ENCODE results near the gene DBR1. TPM values are rescaled to one million over a fixed set of nuclear protein-coding genes. Genes with fewer than 3 reads are reported as not detected.

DBR1 gene
- total and polyA plus RNA-seq, 9 of the 15 experiments (the other 6 are each of a cell fraction or from before 2014, with no cell fraction given): 2.7 to 14.1 (median 10.9) TPM

DNA sequence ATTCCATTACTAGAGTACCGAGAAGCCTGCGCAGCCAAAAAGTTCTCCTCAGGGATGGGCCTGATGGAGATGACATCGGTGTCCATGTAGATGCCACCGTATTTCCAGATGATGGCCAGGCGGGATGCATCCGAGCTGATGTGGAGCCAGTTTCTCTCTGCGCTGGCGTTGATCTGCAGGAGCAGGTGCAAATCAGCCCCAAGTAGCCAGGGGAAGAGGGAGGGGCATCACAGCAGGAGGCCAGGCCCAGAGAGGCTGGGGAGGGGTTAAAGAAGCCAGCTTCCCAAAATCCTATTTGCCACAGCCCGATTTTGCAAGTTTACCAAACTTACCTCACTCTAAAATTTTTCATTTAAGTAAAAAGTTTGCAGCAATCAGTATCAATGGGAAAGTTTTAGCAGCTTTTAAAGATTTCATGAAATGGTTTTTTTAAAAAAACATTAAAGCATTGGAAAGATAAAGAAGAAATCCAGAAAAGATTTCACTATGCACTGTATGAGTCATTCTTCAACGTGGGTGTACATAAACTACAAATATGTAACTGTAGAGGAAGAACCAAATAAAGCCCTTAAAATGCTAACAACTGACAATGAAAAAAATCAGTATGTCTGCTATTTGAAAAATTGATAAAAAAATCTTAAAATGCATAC is 49.9 kb downstream of the DBR1 start:
- no TSS peak for BruUV-seq (replicated peaks)
- H3K36me3 ChIP-seq (ENCODE audit: control insufficient read depth, insufficient read depth, low read length): no peaks in the 10 kb centered on the region
- intact Hi-C loops (cut with micrococcal nuclease) (no loop called here), in situ Hi-C loops (cut with MboI) (no loop called here)
- POLR2A ChIA-PET: interaction anchor here (0.6 kb wide), 1 partner anchor 840 kb away, joined by 3 read pairs; no protein-coding TSS in a partner anchor
- H3K4me2 ChIP-seq (ENCODE audit: insufficient read depth, low read length): no peak overlapping the region
- no peaks in the 10 kb centered on the region for H3K9me3 ChIP-seq (replicated peaks; ENCODE audit: control insufficient read depth, insufficient read depth, low read depth, low read length)
- DNase-seq (ENCODE audit: extremely low read depth in 1 of 4, low spot score in 3 of 4): no peak
- H3K9me1 ChIP-seq (ENCODE audit: control insufficient read depth, insufficient read depth, low read length): no peaks in the 10 kb centered on the region
- 3% methylated on average over 8 of the region's 10 CpGs for WGBS (ENCODE audit: insufficient coverage, low coverage, missing lambda C conversion rate)
- H3K79me2 ChIP-seq (ENCODE audit: control insufficient read depth, insufficient read depth, low read length): no peaks in the 10 kb centered on the region
- no peak overlapping the region for H3K4me3 ChIP-seq
- no peaks in the 10 kb centered on the region for H4K20me1 ChIP-seq (replicated peaks; ENCODE audit: control insufficient read depth, insufficient read depth, low read length)
- no peak for FAIRE-seq
- CTCF ChIA-PET (ENCODE audit: low intra/inter-chr PET ratio): interaction anchor here (0.6 kb wide), 1 partner anchor 1275 kb away, joined by 3 read pairs; no protein-coding TSS in a partner anchor
- H3K27ac ChIP-seq (ENCODE audit: extremely low read depth, low read depth, low read length): no peak overlapping the region
- no peak overlapping the region for H2AFZ ChIP-seq (ENCODE audit: low read depth, low read length)
- no peaks in the 10 kb centered on the region for H3K27me3 ChIP-seq (ENCODE audit: control insufficient read depth in 2 of 2, insufficient read depth in 2 of 2, low read length in 2 of 2)
- H3K9ac ChIP-seq (ENCODE audit: insufficient read depth in 1 of 2, low read depth in 2 of 2, low read length in 2 of 2): no peak overlapping the region
- H3K4me1 ChIP-seq (replicated peaks in 1 of 2; ENCODE audit: control insufficient read depth in 2 of 2, insufficient read depth in 2 of 2, low read length in 2 of 2): no peaks in the 10 kb centered on the region; a peak in 1 of 5 replicates
- no peak for ATAC-seq
- TF ChIP-seq, protein P1, sequence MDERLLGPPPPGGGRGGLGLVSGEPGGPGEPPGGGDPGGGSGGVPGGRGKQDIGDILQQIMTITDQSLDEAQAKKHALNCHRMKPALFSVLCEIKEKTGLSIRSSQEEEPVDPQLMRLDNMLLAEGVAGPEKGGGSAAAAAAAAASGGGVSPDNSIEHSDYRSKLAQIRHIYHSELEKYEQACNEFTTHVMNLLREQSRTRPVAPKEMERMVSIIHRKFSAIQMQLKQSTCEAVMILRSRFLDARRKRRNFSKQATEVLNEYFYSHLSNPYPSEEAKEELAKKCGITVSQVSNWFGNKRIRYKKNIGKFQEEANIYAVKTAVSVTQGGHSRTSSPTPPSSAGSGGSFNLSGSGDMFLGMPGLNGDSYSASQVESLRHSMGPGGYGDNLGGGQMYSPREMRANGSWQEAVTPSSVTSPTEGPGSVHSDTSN (CRISPR knock-in tag; IDR thresholded peaks at IDR 0.05; ENCODE audit: low read depth): no peak
- TF ChIP-seq, protein P1 (tag; conservative IDR thresholded peaks at IDR 0.05; ENCODE audit: low read depth): no peak
- TF ChIP-seq LARP7 (IDR thresholded peaks at IDR 0.05) (no peak), ZNF830 (CRISPR knock-in tag; IDR thresholded peaks at IDR 0.05) (no peak), MTF1 (CRISPR knock-in tag; IDR thresholded peaks at IDR 0.05; ENCODE audit: borderline replicate concordance) (no peak), RUNX1 (IDR thresholded peaks at IDR 0.05; ENCODE audit: low read depth) (no peak), TCF7L2 (IDR thresholded peaks at IDR 0.05; ENCODE audit: low read depth, low read length) (no peak), SIN3B (IDR thresholded peaks at IDR 0.05; ENCODE audit: low read depth) (no peak)
- TF ChIP-seq, protein P2, sequence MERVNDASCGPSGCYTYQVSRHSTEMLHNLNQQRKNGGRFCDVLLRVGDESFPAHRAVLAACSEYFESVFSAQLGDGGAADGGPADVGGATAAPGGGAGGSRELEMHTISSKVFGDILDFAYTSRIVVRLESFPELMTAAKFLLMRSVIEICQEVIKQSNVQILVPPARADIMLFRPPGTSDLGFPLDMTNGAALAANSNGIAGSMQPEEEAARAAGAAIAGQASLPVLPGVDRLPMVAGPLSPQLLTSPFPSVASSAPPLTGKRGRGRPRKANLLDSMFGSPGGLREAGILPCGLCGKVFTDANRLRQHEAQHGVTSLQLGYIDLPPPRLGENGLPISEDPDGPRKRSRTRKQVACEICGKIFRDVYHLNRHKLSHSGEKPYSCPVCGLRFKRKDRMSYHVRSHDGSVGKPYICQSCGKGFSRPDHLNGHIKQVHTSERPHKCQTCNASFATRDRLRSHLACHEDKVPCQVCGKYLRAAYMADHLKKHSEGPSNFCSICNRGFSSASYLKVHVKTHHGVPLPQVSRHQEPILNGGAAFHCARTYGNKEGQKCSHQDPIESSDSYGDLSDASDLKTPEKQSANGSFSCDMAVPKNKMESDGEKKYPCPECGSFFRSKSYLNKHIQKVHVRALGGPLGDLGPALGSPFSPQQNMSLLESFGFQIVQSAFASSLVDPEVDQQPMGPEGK (CRISPR knock-in tag; IDR thresholded peaks at IDR 0.05; ENCODE audit: borderline replicate concordance): no peak
- TF ChIP-seq, protein P3, sequence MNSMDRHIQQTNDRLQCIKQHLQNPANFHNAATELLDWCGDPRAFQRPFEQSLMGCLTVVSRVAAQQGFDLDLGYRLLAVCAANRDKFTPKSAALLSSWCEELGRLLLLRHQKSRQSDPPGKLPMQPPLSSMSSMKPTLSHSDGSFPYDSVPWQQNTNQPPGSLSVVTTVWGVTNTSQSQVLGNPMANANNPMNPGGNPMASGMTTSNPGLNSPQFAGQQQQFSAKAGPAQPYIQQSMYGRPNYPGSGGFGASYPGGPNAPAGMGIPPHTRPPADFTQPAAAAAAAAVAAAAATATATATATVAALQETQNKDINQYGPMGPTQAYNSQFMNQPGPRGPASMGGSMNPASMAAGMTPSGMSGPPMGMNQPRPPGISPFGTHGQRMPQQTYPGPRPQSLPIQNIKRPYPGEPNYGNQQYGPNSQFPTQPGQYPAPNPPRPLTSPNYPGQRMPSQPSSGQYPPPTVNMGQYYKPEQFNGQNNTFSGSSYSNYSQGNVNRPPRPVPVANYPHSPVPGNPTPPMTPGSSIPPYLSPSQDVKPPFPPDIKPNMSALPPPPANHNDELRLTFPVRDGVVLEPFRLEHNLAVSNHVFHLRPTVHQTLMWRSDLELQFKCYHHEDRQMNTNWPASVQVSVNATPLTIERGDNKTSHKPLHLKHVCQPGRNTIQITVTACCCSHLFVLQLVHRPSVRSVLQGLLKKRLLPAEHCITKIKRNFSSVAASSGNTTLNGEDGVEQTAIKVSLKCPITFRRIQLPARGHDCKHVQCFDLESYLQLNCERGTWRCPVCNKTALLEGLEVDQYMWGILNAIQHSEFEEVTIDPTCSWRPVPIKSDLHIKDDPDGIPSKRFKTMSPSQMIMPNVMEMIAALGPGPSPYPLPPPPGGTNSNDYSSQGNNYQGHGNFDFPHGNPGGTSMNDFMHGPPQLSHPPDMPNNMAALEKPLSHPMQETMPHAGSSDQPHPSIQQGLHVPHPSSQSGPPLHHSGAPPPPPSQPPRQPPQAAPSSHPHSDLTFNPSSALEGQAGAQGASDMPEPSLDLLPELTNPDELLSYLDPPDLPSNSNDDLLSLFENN (IDR thresholded peaks at IDR 0.05; ENCODE audit: low read depth in 2 of 2, low read length in 2 of 2): no peak
- TF ChIP-seq, protein P4, sequence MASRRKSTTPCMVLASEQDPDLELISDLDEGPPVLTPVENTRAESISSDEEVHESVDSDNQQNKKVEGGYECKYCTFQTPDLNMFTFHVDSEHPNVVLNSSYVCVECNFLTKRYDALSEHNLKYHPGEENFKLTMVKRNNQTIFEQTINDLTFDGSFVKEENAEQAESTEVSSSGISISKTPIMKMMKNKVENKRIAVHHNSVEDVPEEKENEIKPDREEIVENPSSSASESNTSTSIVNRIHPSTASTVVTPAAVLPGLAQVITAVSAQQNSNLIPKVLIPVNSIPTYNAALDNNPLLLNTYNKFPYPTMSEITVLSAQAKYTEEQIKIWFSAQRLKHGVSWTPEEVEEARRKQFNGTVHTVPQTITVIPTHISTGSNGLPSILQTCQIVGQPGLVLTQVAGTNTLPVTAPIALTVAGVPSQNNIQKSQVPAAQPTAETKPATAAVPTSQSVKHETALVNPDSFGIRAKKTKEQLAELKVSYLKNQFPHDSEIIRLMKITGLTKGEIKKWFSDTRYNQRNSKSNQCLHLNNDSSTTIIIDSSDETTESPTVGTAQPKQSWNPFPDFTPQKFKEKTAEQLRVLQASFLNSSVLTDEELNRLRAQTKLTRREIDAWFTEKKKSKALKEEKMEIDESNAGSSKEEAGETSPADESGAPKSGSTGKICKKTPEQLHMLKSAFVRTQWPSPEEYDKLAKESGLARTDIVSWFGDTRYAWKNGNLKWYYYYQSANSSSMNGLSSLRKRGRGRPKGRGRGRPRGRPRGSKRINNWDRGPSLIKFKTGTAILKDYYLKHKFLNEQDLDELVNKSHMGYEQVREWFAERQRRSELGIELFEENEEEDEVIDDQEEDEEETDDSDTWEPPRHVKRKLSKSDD (conservative IDR thresholded peaks at IDR 0.05; ENCODE audit: low read length): no peak

All from K562 (cell line).